ENCODE results near the gene HSF5. TPM values are rescaled to one million over a fixed set of nuclear protein-coding genes. Genes with fewer than 3 reads are reported as not detected.

The HSF5 gene
- total and polyA plus RNA-seq, 2 donors (not counting 1 experiment from before 2014, with no cell fraction given): 2.2 to 5.1 TPM

- DNase-seq (peak; percentile 76), ATAC-seq (ENCODE audit: low read depth) (peak; percentile 96)
- peak overlapping the region; percentile 81 for H2AFZ ChIP-seq (ENCODE audit: insufficient read depth, low read depth, low read length, poor library complexity, severe bottlenecking)
- H3K27ac ChIP-seq (ENCODE audit: low read length in 2 of 2): no peak overlapping the region
- Mint-ChIP-seq H3K27ac (no peak overlapping the region), H3K4me1 (peaks cover 5% of the 10 kb centered on the region), H3K9me3 (ENCODE audit: insufficient read depth) (no peaks in the 10 kb centered on the region), H3K27me3 (peaks cover 45% of the 10 kb centered on the region), H3K4me3 (peak overlapping the region; percentile 76)
- H3K4me2 ChIP-seq (replicated peaks; ENCODE audit: low read depth, low read length, poor library complexity, severe bottlenecking): peak overlapping the region; percentile 93
- peak overlapping the region; percentile 67 for H3K9ac ChIP-seq (ENCODE audit: low read length)
- peak overlapping the region in 4 of 5 experiments; percentile 28 to 63 (median 51) for H3K4me3 ChIP-seq (ENCODE audit: control extremely low read depth in 1 of 5, extremely low read depth in 1 of 5, insufficient read depth in 1 of 5, low read depth in 2 of 5, low read length in 4 of 5)
- peaks cover 0 to 52% (median 15%) of the 10 kb centered on the region in 4 experiments for H3K27me3 ChIP-seq (replicated peaks in 1 of 4; ENCODE audit: control extremely low read depth in 1 of 4, control insufficient read depth in 3 of 4, insufficient read depth in 4 of 4, low read length in 3 of 4)
- ChIA-PET POLR2A (interaction anchor here (1.5 kb wide), 1 partner anchor 313 kb away, joined by 3 read pairs; the partner anchor contains the start of gene MKS1), CTCF (interaction anchor here (0.9 to 2.7 kb wide), 4 partner anchors 13 to 474 kb away, joined by 3 to 11 read pairs (median 5); no protein-coding TSS in a partner anchor)
- H3K79me2 ChIP-seq (ENCODE audit: control insufficient read depth, insufficient read depth, low read length): no peaks in the 10 kb centered on the region
- 3% methylated on average over 77 of the region's 82 CpGs for WGBS (ENCODE audit: insufficient coverage)
- intact Hi-C loops (cut with micrococcal nuclease): loop anchor here (1.0 to 5.0 kb wide), 4 partner anchors 14 to 470 kb away; partner anchors contain the start of genes RAD51C and TEX14
- no peaks in the 10 kb centered on the region for H4K20me1 ChIP-seq (ENCODE audit: control insufficient read depth, insufficient read depth, low read length, poor library complexity, severe bottlenecking)
- no peaks in the 10 kb centered on the region for H3K36me3 ChIP-seq (replicated peaks in 1 of 2; ENCODE audit: control extremely low read depth in 1 of 2, control insufficient read depth in 1 of 2, extremely low read depth in 1 of 2, insufficient read depth in 2 of 2, low read length in 1 of 2)
- H3K4me1 ChIP-seq (ENCODE audit: control insufficient read depth in 2 of 2, insufficient read depth in 2 of 2, low read length in 2 of 2): peaks cover 12 to 13% of the 10 kb centered on the region in 2 donors
- no peaks in the 10 kb centered on the region for H3K9me3 ChIP-seq (ENCODE audit: control extremely low read depth in 1 of 3, control insufficient read depth in 2 of 3, insufficient read depth in 1 of 3, low read length in 2 of 3)
- no peak for TF ChIP-seq EZH2 (IDR thresholded peaks at IDR 0.05; ENCODE audit: borderline replicate concordance, insufficient read depth, low read depth, low read length, poor library complexity, severe bottlenecking)
- no peak for TF ChIP-seq CTCF (IDR thresholded peaks at IDR 0.05)
Measured at GRCh38 chr17:58531661-58532554, 43.7 kb upstream of the HSF5 start.
